Body of pancreas (tissue), 4 donors: Measurements from ENCODE around the gene TPK1. TPM values are rescaled to one million over a fixed set of nuclear protein-coding genes. Genes with fewer than 3 reads are reported as not detected.
"Not testable (repeated sequence)": the region's sequence is repeated elsewhere in the genome, so short reads cannot be mapped to it uniquely, and the experiment has no call there.

Source experiments
- ATAC-seq: fragments of 150-250 bp; one replicate; pipeline ENCODE4 v1.9.1; 2016
- DNase-seq, 4 donors: peaks; one replicate each; pipeline ENCODE4 v3.0.0-alpha.2; 2019
- H3K27ac ChIP-seq, 4 donors: fragments of 200-600 bp; sonication (generic); 1 replicate in 3 of 4; 2 replicates in 1 of 4; pipeline versions ENCODE4 v1.5.1 to v1.6.1; 2016 to 2019; ENCODE audit warnings: mild to moderate bottlenecking in 1 of 4, mixed read lengths in 1 of 4, moderate library complexity in 1 of 4
- H3K27me3 ChIP-seq, 2 donors: fragments of 200-600 bp; sonication (generic); one replicate each; pipeline ENCODE4 v1.6.0; 2016; ENCODE audit warnings: mild to moderate bottlenecking in 1 of 2
- H3K36me3 ChIP-seq, 2 donors: fragments of 200-600 bp; sonication (generic); replicated peaks in 1 of 2; 2 replicates each; pipeline ENCODE4 v1.5.1; 2016; ENCODE audit warnings: low read depth in 2 of 2; ENCODE audit not compliant: insufficient read depth in 1 of 2
- H3K4me1 ChIP-seq: fragments of 200-600 bp; sonication (generic); one replicate; pipeline ENCODE4 v1.6.0; 2016
- H3K4me3 ChIP-seq, 2 donors: fragments of 200-600 bp; sonication (generic); 1 replicate in 1 of 2; 2 replicates in 1 of 2; pipeline ENCODE4 v1.5.1; 2016 to 2019
- H3K9me3 ChIP-seq, 3 donors: fragments of 200-600 bp; sonication (generic); 1 replicate in 2 of 3; 2 replicates in 1 of 3; pipeline ENCODE4 v1.5.1; 2016
- CTCF ChIP-seq, 7 experiments: fragments of 450-650 bp in 4 of 7; fragments of 200-600 bp in 3 of 7; sonication (generic) in 3 of 7; IDR thresholded peaks; one replicate each; pipeline ENCODE4 v1.5.1; 2016 to 2019; ENCODE audit warnings: antibody characterized with exemption in 7 of 7
- POLR2A ChIP-seq, 3 donors: fragments of 450-650 bp; IDR thresholded peaks; one replicate each; pipeline ENCODE4 v1.6.1; 2016; ENCODE audit warnings: antibody characterized with exemption in 3 of 3, mild to moderate bottlenecking in 2 of 3
- WGBS, 2 donors: methylation state at CpG; one replicate each; pipeline ENCODE4 v1.1.5; 2017; 5-methylcytosine and 5-hydroxymethylcytosine counted together
- intact Hi-C: fragments of 100-400 bp; cut with DNase I; formaldehyde crosslinking; loops from one replicate; pipeline ENCODE4 v1.15.1; 2023
- total RNA-seq, 2 donors: library from RNA; depleted of rRNA; stranded (reverse); fragments of >200 nt; gene quantifications; one replicate each; pipeline ENCODE4 v1.1.0, GENCODE V29; 2016

TPK1 gene
- total RNA-seq, 2 donors from 2014 or later: 0.66 to 1.3 TPM

DNA sequence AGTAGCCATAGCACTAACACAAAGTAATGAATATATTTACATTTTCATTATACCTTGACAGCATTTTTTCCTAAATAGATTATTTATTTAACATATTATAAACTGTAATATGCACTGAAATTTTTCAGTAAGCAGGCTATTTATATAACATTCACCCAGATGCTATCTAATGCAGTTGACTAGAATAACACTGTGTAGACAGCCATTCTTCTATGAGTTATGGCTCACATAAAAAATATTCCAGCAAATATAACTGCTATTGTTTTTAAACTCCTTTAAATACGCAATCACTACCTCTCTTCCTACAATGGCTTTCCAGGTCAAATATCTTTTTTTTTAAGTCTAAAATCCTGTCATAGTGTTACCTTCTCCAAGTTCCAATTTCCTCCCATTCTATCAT, 21.6 kb downstream of the TPK1 start:
- H3K4me1 ChIP-seq: no peaks in the 10 kb centered on the region
- H3K36me3 ChIP-seq: no peaks in the 10 kb centered on the region
- WGBS, 2 donors: 88 to 89% methylated on average over 1 of the region's 1 CpG
- no peak for DNase-seq
- no peak overlapping the region for H3K4me3 ChIP-seq
- H3K27ac ChIP-seq: no peak overlapping the region
- TF ChIP-seq POLR2A (IDR thresholded peaks at IDR 0.05) (no peak), CTCF (IDR thresholded peaks at IDR 0.05) (no peak)
- no peaks in the 10 kb centered on the region for H3K27me3 ChIP-seq
- intact Hi-C loops: no loop called here
- H3K9me3 ChIP-seq: no peaks in the 10 kb centered on the region
- ATAC-seq: no peak

GRCh38 chr7:144812379-144813283, 23.2 kb downstream of the TPK1 start:
- Histone ChIP-seq H3K36me3 (no peaks in the 10 kb centered on the region), H3K9me3 (no peaks in the 10 kb centered on the region), H3K4me3 (no peak overlapping the region), H3K4me1 (no peaks in the 10 kb centered on the region), H3K27me3 (no peaks in the 10 kb centered on the region), H3K27ac (no peak overlapping the region)
- intact Hi-C loops: no loop called here
- WGBS, 2 donors: 71 to 75% methylated on average over 5 of the region's 5 CpGs
- DNase-seq (no peak), ATAC-seq (no peak)
- no peak for TF ChIP-seq POLR2A (IDR thresholded peaks at IDR 0.05)
- TF ChIP-seq CTCF (IDR thresholded peaks at IDR 0.05): no peak

- H3K36me3 ChIP-seq: no peaks in the 10 kb centered on the region
- H3K27ac ChIP-seq: no peak overlapping the region
- no peaks in the 10 kb centered on the region for H3K4me1 ChIP-seq
- no peak for TF ChIP-seq CTCF (IDR thresholded peaks at IDR 0.05)
- no peak for TF ChIP-seq POLR2A (IDR thresholded peaks at IDR 0.05)
- no peaks in the 10 kb centered on the region for H3K9me3 ChIP-seq
- intact Hi-C loops: no loop called here
- WGBS, 2 donors: 91 to 93% methylated on average over 5 of the region's 5 CpGs
- H3K27me3 ChIP-seq: no peaks in the 10 kb centered on the region
- DNase-seq (no peak), ATAC-seq (no peak)
- no peak overlapping the region for H3K4me3 ChIP-seq
Observed at GRCh38 chr7:144805627-144806239, 30.1 kb downstream of the TPK1 start.

DNA sequence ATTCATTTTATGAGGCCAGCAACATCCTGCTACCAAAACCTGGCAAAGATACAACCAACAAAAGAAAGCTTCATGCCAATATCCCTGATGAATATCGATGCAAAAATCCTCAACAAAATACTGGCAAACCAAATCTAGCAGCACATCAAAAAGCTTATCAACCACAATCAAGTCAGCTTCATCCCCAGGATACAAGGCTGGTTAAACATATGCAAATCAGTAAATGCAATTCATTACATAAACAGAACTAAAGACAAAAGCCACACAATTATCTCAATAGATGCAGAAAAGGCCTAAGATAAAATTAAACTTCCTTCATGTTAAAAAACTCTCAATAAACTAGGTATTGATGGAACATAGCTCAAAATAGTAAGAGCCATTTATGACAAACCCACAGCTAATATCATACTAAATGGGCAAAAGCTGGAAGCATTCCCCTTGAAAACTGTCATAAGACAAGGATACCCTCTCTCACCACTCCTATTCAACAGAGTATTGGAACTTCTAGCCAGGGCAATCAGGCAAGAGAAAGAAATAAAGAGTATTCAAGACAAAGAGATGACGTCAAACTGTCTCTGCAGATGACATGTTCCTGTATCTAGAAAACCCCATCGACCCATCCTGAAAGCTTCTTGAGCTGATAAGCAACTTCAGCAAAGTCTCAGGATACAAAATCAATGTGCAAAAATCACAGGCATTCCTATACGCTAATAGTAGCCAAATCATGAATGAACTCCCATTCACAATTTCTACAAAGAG, 35.0 kb downstream of the TPK1 start:
- ATAC-seq, H3K9me3 ChIP-seq, H3K27me3 ChIP-seq, H3K36me3 ChIP-seq, DNase-seq, H3K4me1 ChIP-seq, intact Hi-C loops, H3K4me3 ChIP-seq, H3K27ac ChIP-seq: not testable (repeated sequence)
- WGBS, 2 donors: 89 to 92% methylated on average over 4 of the region's 4 CpGs

DNA sequence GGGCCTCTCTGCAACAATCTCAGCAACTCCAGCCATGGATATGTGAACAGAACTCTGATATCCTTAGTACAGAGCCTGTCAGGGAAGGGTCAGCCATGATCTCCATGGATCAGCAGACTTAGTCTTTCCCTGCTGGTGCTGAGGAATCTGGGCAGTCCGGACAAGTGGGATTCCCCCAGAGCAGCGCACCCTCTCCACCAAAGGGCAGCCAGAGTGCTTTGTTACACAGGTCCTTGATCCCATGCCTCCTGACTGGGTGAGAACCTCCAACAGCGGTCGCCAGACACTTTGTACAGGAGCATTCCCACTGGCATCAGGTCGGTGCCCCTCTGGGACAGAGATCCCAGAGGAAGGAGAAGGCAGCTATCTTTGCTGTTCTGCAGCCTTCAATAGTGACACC, 38.9 kb downstream of the TPK1 start:
- TF ChIP-seq CTCF (IDR thresholded peaks at IDR 0.05) (no peak), POLR2A (IDR thresholded peaks at IDR 0.05) (no peak)
- H3K9me3 ChIP-seq: peaks cover 0 to 4% (median 0%) of the 10 kb centered on the region in 3 donors
- intact Hi-C loops: no loop called here
- H3K4me1 ChIP-seq: peaks cover 3% of the 10 kb centered on the region
- no peaks in the 10 kb centered on the region for H3K27me3 ChIP-seq
- H3K4me3 ChIP-seq: no peak overlapping the region
- 96 to 100% methylated on average over 1 to 5 of the region's 5 CpGs for WGBS, 2 donors
- H3K36me3 ChIP-seq: no peaks in the 10 kb centered on the region
- ATAC-seq (no peak), DNase-seq (no peak)
- no peak overlapping the region for H3K27ac ChIP-seq
